Liver (tissue), 9 donors: Measurements from ENCODE around the gene CEP295NL. TPM values are rescaled to one million over a fixed set of nuclear protein-coding genes. Genes with fewer than 3 reads are reported as not detected.

Experiments
- DNase-seq: peaks from one replicate; pipeline ENCODE4 v3.0.0-alpha.2; 2017; ENCODE audit warnings: low spot score
- H3K27ac ChIP-seq, 2 donors: one replicate each; pipeline ENCODE4 v1.7.0; 2013; ENCODE audit warnings: inconsistent platforms in 2 of 2, low read length in 2 of 2, control low read depth in 1 of 2, low read depth in 1 of 2, mild to moderate bottlenecking in 1 of 2
- H3K27me3 ChIP-seq, 4 donors: one replicate each; pipeline versions ENCODE4 v1.6.1 to v1.7.0; 2013; ENCODE audit warnings: low read length in 3 of 4, inconsistent platforms in 1 of 4, mild to moderate bottlenecking in 1 of 4, moderate library complexity in 1 of 4; ENCODE audit not compliant: control insufficient read depth in 4 of 4, insufficient read depth in 4 of 4
- H3K36me3 ChIP-seq, 4 donors: one replicate each; pipeline versions ENCODE4 v1.6.1 to v1.7.0; 2013; ENCODE audit warnings: low read length in 3 of 4, mild to moderate bottlenecking in 3 of 4, low read depth in 1 of 4, moderate library complexity in 1 of 4; ENCODE audit not compliant: control insufficient read depth in 4 of 4, insufficient read depth in 3 of 4
- H3K4me1 ChIP-seq, 4 donors: one replicate each; pipeline versions ENCODE4 v1.6.1 to v1.7.0; 2013; ENCODE audit warnings: low read length in 3 of 4, mild to moderate bottlenecking in 3 of 4, moderate library complexity in 1 of 4; ENCODE audit not compliant: control insufficient read depth in 4 of 4, insufficient read depth in 4 of 4
- H3K4me3 ChIP-seq, 3 donors: one replicate each; pipeline versions ENCODE4 v1.6.1 to v1.7.0; 2013; ENCODE audit warnings: low read length in 3 of 3, control low read depth in 1 of 3, low read depth in 1 of 3, mild to moderate bottlenecking in 1 of 3
- H3K9ac ChIP-seq, 2 donors: one replicate each; pipeline ENCODE4 v1.7.0; 2013; ENCODE audit warnings: low read length in 2 of 2, mild to moderate bottlenecking in 2 of 2, moderate library complexity in 2 of 2, control low read depth in 1 of 2, low read depth in 1 of 2
- H3K9me3 ChIP-seq, 4 donors: one replicate each; pipeline versions ENCODE4 v1.6.1 to v1.7.0; 2013; ENCODE audit warnings: low read length in 3 of 4; ENCODE audit not compliant: control insufficient read depth in 4 of 4
- EGR1 ChIP-seq, 2 donors: IDR thresholded peaks; 2 replicates each; pipeline ENCODE4 v1.6.1; 2016 to 2018; ENCODE audit warnings: antibody characterized with exemption in 2 of 2, low read depth in 2 of 2
- FOXA1 ChIP-seq: IDR thresholded peaks from 2 replicates; pipeline ENCODE4 v1.6.1; 2016; ENCODE audit warnings: antibody characterized with exemption
- FOXA2 ChIP-seq: IDR thresholded peaks from 2 replicates; pipeline ENCODE4 v1.6.1; 2016; ENCODE audit warnings: antibody characterized with exemption
- GABPA ChIP-seq, 2 donors: IDR thresholded peaks in 1 of 2; conservative IDR thresholded peaks in 1 of 2; 2 replicates each; pipeline ENCODE4 v1.6.1; 2016; ENCODE audit warnings: antibody characterized with exemption in 2 of 2, mild to moderate bottlenecking in 1 of 2, moderate library complexity in 1 of 2
- HNF4A ChIP-seq, 2 donors: conservative IDR thresholded peaks; 2 replicates each; pipeline ENCODE4 v1.6.1; 2016; ENCODE audit warnings: antibody characterized with exemption in 2 of 2, mild to moderate bottlenecking in 2 of 2
- HNF4G ChIP-seq: IDR thresholded peaks from 2 replicates; pipeline ENCODE4 v1.6.1; 2016; ENCODE audit warnings: antibody characterized with exemption
- JUND ChIP-seq, 2 donors: IDR thresholded peaks; 2 replicates each; pipeline ENCODE4 v1.6.1; 2016; ENCODE audit warnings: antibody characterized with exemption in 2 of 2
- NR2F2 ChIP-seq: IDR thresholded peaks from 2 replicates; pipeline ENCODE4 v1.6.1; 2016; ENCODE audit warnings: antibody characterized with exemption
- RXRA ChIP-seq, 2 donors: IDR thresholded peaks; 2 replicates each; pipeline ENCODE4 v1.6.1; 2017 to 2018; ENCODE audit warnings: antibody characterized with exemption in 2 of 2, mild to moderate bottlenecking in 1 of 2
- SP1 ChIP-seq: IDR thresholded peaks from 2 replicates; pipeline ENCODE4 v1.6.1; 2018; ENCODE audit warnings: antibody characterized with exemption, mild to moderate bottlenecking
- TAF1 ChIP-seq: conservative IDR thresholded peaks from 2 replicates; pipeline ENCODE4 v1.6.1; 2016; ENCODE audit warnings: antibody characterized with exemption, mild to moderate bottlenecking
- YY1 ChIP-seq: IDR thresholded peaks from 2 replicates; pipeline ENCODE4 v1.6.1; 2016; ENCODE audit warnings: antibody characterized with exemption, mild to moderate bottlenecking
- WGBS: extraction: QIAGEN DNeasy Blood & Tissue Kit; methylation state at CpG from one replicate; pipeline ENCODE4 v1.1.7; 2013; 5-methylcytosine and 5-hydroxymethylcytosine counted together
- polyA plus RNA-seq, 2 donors: library from polyadenylated mRNA; stranded (reverse) in 1 of 2; unstranded in 1 of 2; fragments of 200-250 nt in 1 of 2; fragments of >200 nt in 1 of 2; fragmentation: Nextera tagmentation in 1 of 2; extraction: Ambion mirVana in 1 of 2; gene quantifications; one replicate each; pipeline versions ENCODE4 v1.2.1 to v1.2.3, GENCODE V29; 2013 to 2015
- total RNA-seq, 2 donors: library from RNA; depleted of rRNA; stranded (reverse); fragments of >200 nt; gene quantifications; one replicate each; pipeline ENCODE4 v1.2.3, GENCODE V29; 2014
- TF ChIP-seq, protein P1 (sequence below): IDR thresholded peaks from 2 replicates; pipeline ENCODE4 v1.6.1; 2016; ENCODE audit warnings: antibody characterized with exemption
- TF ChIP-seq, protein P2 (sequence below): fragments of 150-350 bp; IDR thresholded peaks from 2 replicates; pipeline ENCODE4 v1.5.1; 2017; ENCODE audit warnings: improper control_type of control experiment, low read depth, low read length; ENCODE audit not compliant: missing input control
- TF ChIP-seq, protein P3 (sequence below): IDR thresholded peaks from 2 replicates; pipeline ENCODE4 v1.6.1; 2016; ENCODE audit warnings: antibody characterized with exemption, mild to moderate bottlenecking
- TF ChIP-seq, protein P4 (sequence below): IDR thresholded peaks from 2 replicates; pipeline ENCODE4 v1.6.1; 2016; ENCODE audit warnings: antibody characterized with exemption
- TF ChIP-seq, protein P5 (sequence below): IDR thresholded peaks from 2 replicates; pipeline ENCODE4 v1.6.1; 2016; ENCODE audit warnings: antibody characterized with exemption
- donor health status: healthy.
- donor health status: healthy.
- donor health status: healthy.
- donor health status: healthy.
- donor health status: healthy.

CEP295NL gene
- total and polyA plus RNA-seq, 4 donors = 0.28 to 1.0 TPM; not detected in 2

DNA sequence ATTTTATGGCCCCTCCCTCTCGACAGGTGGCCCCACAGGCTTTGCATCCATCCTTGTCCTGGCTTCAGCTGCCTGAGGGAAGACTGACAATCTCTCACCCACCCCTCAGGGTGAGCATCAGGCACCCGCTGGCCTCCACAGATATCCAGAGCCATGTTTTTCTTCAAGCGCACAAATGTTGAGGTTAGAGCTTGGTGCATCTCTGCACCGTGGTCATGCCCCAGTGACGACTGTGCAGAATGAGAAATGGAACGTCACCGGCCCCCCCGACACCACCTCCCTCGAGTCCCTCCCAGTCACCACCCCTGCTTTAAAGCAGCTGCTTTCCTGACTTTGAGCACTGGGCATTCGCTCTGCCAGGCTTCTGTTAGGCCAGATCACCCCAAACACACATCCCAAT, 42.0 kb upstream of the CEP295NL start (continued):
- no peak for TF ChIP-seq SP1
- TF ChIP-seq, protein P1, sequence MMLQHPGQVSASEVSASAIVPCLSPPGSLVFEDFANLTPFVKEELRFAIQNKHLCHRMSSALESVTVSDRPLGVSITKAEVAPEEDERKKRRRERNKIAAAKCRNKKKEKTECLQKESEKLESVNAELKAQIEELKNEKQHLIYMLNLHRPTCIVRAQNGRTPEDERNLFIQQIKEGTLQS = no peak
- TF ChIP-seq FOXA1 = no peak
- TF ChIP-seq FOXA2 = no peak
- TF ChIP-seq JUND (IDR thresholded peaks at IDR 0.05) = no peak

DNA sequence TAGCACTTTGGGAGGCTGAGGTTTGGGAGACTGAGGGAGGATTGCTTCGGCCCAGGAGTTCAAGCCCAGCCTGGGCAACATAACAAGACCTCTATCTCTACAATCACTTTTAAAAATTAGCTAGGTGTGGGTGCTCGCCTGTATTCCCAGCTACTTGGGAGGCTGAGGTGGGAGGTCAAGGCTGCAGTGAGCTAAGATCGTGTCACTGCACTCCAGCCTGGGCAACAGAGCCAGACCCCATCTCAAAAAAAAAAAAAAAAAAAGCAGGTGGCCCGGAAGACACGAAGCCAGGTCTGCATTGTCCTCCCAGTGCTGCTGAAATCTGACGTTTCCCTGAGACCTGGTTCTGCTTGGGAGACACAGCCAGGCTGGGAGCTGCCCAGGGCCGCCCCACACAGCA, 41.0 kb upstream of the CEP295NL start:
- H3K36me3 ChIP-seq = no peaks in the 10 kb centered on the region
- no peak overlapping the region for H3K27ac ChIP-seq
- DNase-seq = no peak
- H3K4me1 ChIP-seq = peaks cover 0 to 2% (median 0%) of the 10 kb centered on the region in 4 donors
- H3K9ac ChIP-seq = no peak overlapping the region
- 79% methylated on average over 7 of the region's 7 CpGs for WGBS
- TF ChIP-seq EGR1 (IDR thresholded peaks at IDR 0.05; ENCODE audit: low read depth in 2 of 2) (no peak), HNF4G (no peak), YY1 (no peak), NR2F2 (no peak), HNF4A (conservative IDR thresholded peaks at IDR 0.05) (no peak), RXRA (IDR thresholded peaks at IDR 0.05) (no peak), FOXA1 (no peak), TAF1 (no peak), FOXA2 (no peak), GABPA (IDR thresholded peaks at IDR 0.05 in 1 of 2, conservative IDR thresholded peaks at IDR 0.05 in 1 of 2) (no peak)
- TF ChIP-seq, protein P2, sequence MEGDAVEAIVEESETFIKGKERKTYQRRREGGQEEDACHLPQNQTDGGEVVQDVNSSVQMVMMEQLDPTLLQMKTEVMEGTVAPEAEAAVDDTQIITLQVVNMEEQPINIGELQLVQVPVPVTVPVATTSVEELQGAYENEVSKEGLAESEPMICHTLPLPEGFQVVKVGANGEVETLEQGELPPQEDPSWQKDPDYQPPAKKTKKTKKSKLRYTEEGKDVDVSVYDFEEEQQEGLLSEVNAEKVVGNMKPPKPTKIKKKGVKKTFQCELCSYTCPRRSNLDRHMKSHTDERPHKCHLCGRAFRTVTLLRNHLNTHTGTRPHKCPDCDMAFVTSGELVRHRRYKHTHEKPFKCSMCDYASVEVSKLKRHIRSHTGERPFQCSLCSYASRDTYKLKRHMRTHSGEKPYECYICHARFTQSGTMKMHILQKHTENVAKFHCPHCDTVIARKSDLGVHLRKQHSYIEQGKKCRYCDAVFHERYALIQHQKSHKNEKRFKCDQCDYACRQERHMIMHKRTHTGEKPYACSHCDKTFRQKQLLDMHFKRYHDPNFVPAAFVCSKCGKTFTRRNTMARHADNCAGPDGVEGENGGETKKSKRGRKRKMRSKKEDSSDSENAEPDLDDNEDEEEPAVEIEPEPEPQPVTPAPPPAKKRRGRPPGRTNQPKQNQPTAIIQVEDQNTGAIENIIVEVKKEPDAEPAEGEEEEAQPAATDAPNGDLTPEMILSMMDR = no peak
- TF ChIP-seq, protein P3, sequence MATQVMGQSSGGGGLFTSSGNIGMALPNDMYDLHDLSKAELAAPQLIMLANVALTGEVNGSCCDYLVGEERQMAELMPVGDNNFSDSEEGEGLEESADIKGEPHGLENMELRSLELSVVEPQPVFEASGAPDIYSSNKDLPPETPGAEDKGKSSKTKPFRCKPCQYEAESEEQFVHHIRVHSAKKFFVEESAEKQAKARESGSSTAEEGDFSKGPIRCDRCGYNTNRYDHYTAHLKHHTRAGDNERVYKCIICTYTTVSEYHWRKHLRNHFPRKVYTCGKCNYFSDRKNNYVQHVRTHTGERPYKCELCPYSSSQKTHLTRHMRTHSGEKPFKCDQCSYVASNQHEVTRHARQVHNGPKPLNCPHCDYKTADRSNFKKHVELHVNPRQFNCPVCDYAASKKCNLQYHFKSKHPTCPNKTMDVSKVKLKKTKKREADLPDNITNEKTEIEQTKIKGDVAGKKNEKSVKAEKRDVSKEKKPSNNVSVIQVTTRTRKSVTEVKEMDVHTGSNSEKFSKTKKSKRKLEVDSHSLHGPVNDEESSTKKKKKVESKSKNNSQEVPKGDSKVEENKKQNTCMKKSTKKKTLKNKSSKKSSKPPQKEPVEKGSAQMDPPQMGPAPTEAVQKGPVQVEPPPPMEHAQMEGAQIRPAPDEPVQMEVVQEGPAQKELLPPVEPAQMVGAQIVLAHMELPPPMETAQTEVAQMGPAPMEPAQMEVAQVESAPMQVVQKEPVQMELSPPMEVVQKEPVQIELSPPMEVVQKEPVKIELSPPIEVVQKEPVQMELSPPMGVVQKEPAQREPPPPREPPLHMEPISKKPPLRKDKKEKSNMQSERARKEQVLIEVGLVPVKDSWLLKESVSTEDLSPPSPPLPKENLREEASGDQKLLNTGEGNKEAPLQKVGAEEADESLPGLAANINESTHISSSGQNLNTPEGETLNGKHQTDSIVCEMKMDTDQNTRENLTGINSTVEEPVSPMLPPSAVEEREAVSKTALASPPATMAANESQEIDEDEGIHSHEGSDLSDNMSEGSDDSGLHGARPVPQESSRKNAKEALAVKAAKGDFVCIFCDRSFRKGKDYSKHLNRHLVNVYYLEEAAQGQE = no peak
- TF ChIP-seq, protein P1 = no peak
- TF ChIP-seq, protein P4, sequence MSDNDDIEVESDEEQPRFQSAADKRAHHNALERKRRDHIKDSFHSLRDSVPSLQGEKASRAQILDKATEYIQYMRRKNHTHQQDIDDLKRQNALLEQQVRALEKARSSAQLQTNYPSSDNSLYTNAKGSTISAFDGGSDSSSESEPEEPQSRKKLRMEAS = no peak
- TF ChIP-seq, protein P5, sequence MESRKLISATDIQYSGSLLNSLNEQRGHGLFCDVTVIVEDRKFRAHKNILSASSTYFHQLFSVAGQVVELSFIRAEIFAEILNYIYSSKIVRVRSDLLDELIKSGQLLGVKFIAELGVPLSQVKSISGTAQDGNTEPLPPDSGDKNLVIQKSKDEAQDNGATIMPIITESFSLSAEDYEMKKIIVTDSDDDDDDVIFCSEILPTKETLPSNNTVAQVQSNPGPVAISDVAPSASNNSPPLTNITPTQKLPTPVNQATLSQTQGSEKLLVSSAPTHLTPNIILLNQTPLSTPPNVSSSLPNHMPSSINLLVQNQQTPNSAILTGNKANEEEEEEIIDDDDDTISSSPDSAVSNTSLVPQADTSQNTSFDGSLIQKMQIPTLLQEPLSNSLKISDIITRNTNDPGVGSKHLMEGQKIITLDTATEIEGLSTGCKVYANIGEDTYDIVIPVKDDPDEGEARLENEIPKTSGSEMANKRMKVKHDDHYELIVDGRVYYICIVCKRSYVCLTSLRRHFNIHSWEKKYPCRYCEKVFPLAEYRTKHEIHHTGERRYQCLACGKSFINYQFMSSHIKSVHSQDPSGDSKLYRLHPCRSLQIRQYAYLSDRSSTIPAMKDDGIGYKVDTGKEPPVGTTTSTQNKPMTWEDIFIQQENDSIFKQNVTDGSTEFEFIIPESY = no peak
- H3K9me3 ChIP-seq = no peaks in the 10 kb centered on the region
- peaks cover 0 to 2% (median 0%) of the 10 kb centered on the region in 4 donors for H3K27me3 ChIP-seq
- H3K4me3 ChIP-seq = no peak overlapping the region
